Mucosa of stomach (tissue), 1 donor: ENCODE results near the gene REG4.

ENCODE experiments used
- H3K27me3 ChIP-seq: one replicate; pipeline ENCODE4 v1.7.0; 2013; ENCODE audit warnings: mild to moderate bottlenecking, low read length; ENCODE audit not compliant: control insufficient read depth, insufficient read depth
- H3K36me3 ChIP-seq: one replicate; pipeline ENCODE4 v1.7.0; 2013; ENCODE audit warnings: low read length; ENCODE audit not compliant: control insufficient read depth, insufficient read depth
- H3K4me1 ChIP-seq: one replicate; pipeline ENCODE4 v1.7.0; 2013; ENCODE audit warnings: mild to moderate bottlenecking, low read length; ENCODE audit not compliant: control insufficient read depth, insufficient read depth
- H3K4me3 ChIP-seq: one replicate; pipeline ENCODE4 v1.7.0; 2013; ENCODE audit warnings: low read length
- H3K9ac ChIP-seq: one replicate; pipeline ENCODE4 v1.7.0; 2013; ENCODE audit warnings: mild to moderate bottlenecking, low read length, moderate library complexity
- H3K9me3 ChIP-seq: one replicate; pipeline ENCODE4 v1.7.0; 2013; ENCODE audit warnings: mild to moderate bottlenecking, low read length, moderate library complexity; ENCODE audit not compliant: control insufficient read depth
- donor health status: Pancreatic carcinoma.

REG4 gene

DNA sequence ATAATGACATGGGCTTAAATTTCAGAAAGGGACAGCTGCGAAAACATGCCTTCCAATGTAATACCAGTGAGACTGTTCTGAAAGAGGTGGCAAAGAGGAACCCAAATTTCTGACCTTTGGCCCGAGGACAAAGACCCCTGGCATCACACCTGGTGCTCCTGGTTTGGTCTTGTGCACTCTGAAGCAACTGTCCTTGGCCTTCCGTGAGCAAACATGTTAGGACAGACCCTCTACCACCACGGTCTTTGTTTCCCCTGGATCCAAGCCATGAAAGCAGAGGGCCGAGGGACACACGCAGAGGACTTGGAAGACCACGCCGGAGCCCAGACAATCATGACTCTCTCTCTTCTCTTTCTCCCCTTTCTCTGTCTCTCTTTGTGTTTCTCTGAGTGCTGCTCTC, 6.0 kb downstream of the REG4 start:
- H3K27me3 ChIP-seq = no peaks in the 10 kb centered on the region
- no peaks in the 10 kb centered on the region for H3K36me3 ChIP-seq
- no peak overlapping the region for H3K4me3 ChIP-seq
- peaks cover 9% of the 10 kb centered on the region for H3K4me1 ChIP-seq
- no peaks in the 10 kb centered on the region for H3K9me3 ChIP-seq
- no peak overlapping the region for H3K9ac ChIP-seq

DNA sequence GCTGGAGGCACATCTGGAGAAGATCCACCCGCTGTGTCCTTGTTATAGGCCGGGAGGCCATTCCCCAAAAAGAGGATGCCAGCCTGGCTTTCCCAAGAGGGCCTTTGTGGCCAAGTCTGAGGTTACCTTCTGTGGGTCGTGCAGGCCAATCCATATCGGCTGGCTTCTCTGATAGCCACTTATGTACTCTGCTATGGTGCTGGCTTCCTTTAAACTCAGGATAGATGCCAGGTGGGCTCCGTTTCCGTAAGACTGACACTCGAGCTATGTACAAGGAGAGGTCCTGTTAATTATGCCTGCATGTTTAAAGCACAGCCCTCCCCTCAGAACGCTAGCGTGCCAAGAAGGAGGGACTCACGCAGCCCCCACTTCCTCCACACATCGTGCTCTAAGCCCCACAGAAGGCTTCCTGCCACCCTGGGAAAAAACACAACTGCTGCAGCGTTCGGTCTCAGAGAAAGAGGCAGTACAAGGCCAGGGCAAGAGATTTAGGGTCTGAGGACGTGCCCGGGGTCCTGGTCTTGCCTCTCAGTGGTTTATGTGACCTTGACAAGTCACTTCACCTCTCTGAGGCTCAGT, 11.6 kb downstream of the REG4 start:
- Histone ChIP-seq H3K4me3 (no peak overlapping the region), H3K27me3 (no peaks in the 10 kb centered on the region), H3K9ac (no peak overlapping the region), H3K4me1 (peaks cover 14% of the 10 kb centered on the region), H3K9me3 (no peaks in the 10 kb centered on the region), H3K36me3 (no peaks in the 10 kb centered on the region)

DNA sequence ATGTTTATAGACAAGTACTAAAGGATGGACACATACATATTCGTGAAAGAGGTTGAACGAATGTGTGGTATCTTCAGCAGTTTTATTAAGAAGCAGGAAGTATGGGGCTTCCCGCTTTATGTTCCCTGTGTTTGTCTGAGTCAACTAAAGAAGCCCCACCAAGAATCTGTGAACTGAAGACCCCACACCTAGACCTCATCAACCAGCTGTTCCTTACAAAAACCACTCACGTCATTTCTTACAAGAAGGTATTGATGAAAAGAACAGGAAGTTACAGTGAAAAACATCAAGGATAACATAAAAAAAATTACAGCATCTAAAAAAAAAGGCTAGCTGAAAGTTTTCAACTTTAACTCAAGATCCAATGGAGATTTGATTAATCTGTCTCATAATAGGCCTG, 12.3 kb downstream of the REG4 start:
- no peak overlapping the region for H3K4me3 ChIP-seq
- no peaks in the 10 kb centered on the region for H3K9me3 ChIP-seq
- no peak overlapping the region for H3K9ac ChIP-seq
- no peaks in the 10 kb centered on the region for H3K36me3 ChIP-seq
- H3K27me3 ChIP-seq = no peaks in the 10 kb centered on the region
- H3K4me1 ChIP-seq = peaks cover 21% of the 10 kb centered on the region

DNA sequence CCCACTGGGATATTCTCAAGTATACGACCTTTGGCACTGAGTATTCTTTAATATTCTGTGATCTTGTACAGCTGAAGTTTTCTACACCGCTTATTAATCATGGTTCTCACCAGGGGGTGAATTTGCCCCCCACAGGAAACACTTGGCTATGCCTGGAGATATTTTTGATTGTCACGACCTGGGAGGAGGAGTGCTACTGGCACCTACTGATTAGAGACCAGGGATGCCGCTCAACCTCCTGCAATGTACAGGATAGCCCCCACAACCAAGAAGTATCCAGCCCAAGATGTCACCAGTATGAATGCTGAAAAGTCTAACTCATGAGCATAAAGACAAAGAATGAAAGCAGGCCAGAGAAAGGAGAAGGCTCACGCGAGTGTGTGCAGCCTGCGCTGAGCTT, 13.7 kb downstream of the REG4 start:
- Histone ChIP-seq H3K36me3 (no peaks in the 10 kb centered on the region), H3K9ac (no peak overlapping the region), H3K27me3 (no peaks in the 10 kb centered on the region), H3K9me3 (no peaks in the 10 kb centered on the region), H3K4me1 (peaks cover 26% of the 10 kb centered on the region), H3K4me3 (no peak overlapping the region)

DNA sequence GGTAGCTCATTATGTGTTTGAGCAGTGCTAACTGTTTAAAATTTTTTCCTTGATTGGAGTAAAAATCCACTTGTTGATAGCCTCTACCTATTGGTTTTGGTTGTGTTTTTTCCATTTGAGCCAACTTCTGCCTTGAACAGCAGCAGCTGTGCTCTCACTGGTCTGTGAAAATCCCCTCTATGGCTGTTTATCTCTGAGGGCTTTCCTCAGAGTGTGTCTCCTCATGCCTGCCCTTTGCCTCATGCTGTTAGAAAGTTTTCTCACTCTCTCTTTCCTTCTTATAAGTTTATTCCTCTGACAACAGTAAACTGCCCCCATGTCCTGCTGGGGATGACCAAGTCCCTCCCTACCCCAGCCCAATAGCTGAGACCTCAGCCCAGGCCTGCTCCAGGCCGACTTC, 14.1 kb downstream of the REG4 start:
- Histone ChIP-seq H3K4me1 (peaks cover 26% of the 10 kb centered on the region), H3K9me3 (no peaks in the 10 kb centered on the region), H3K27me3 (no peaks in the 10 kb centered on the region), H3K36me3 (no peaks in the 10 kb centered on the region), H3K9ac (no peak overlapping the region), H3K4me3 (no peak overlapping the region)

DNA sequence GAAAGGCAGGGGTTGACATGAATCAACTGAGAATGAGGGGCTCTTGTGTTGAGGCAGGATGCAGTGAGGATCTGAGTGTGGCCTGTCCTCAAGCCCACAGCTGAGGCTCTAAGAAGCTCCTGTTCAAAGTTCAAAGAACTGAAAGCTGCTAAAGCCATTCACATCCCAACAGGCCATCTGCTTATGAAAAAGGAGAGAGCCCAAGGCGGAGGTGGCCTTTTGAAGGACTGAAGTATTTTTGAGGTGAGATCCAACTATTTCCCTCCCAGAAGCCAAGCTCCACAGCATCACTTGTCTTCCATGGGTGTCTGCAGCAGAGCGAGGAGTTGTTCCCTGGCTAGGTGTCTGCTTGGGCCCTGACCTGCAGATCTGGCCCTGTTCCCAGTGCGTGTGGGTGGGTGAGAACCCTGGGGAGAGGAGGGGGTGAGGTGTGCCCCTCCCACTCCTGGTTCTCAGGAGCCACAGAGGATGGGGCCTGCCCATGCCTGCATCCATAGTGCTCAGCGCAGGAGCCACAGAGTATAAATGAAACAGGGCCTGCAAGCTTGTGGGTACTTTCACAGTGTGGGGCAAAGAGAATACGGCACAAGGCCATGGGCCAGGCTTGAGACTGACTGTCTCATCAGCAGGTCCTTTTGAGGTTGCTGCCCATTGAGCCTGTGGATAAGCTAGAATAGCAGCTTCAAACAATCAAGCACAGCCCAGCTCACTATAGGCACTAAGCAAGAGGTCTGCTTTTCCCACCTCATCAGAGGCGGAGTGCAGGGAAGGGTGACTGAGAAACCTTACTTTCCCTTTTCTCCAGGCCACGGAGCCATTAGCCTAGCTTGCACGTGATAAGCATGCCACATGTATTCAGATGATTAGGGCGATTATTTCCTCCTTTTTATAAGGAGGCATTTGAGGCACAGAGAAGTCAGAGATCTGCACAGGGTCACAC, 15.7 kb downstream of the REG4 start:
- Histone ChIP-seq H3K27me3 (no peaks in the 10 kb centered on the region), H3K4me3 (no peak overlapping the region), H3K4me1 (peaks cover 33% of the 10 kb centered on the region), H3K9me3 (no peaks in the 10 kb centered on the region), H3K9ac (no peak overlapping the region), H3K36me3 (no peaks in the 10 kb centered on the region)

DNA sequence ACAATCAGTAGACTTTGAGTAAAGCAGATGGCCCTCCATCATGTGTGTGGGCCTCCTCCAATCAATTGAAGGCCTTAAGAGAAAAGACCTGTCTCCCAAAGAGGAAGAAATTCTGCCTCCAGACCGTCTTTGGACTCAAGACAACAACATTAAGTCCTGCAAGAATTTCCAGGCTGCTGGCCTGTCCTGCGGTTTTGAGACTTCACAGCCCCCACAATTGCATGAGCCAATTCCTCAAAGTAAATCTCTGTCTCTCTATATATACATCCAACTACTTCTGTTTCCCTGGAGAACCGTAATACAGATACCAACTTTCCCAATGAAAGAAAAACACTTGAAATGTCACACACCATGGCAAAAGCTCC, 16.4 kb downstream of the REG4 start:
- H3K4me3 ChIP-seq = no peak overlapping the region
- H3K4me1 ChIP-seq = peaks cover 40% of the 10 kb centered on the region
- H3K27me3 ChIP-seq = no peaks in the 10 kb centered on the region
- no peaks in the 10 kb centered on the region for H3K9me3 ChIP-seq
- H3K36me3 ChIP-seq = no peaks in the 10 kb centered on the region
- H3K9ac ChIP-seq = no peak overlapping the region

DNA sequence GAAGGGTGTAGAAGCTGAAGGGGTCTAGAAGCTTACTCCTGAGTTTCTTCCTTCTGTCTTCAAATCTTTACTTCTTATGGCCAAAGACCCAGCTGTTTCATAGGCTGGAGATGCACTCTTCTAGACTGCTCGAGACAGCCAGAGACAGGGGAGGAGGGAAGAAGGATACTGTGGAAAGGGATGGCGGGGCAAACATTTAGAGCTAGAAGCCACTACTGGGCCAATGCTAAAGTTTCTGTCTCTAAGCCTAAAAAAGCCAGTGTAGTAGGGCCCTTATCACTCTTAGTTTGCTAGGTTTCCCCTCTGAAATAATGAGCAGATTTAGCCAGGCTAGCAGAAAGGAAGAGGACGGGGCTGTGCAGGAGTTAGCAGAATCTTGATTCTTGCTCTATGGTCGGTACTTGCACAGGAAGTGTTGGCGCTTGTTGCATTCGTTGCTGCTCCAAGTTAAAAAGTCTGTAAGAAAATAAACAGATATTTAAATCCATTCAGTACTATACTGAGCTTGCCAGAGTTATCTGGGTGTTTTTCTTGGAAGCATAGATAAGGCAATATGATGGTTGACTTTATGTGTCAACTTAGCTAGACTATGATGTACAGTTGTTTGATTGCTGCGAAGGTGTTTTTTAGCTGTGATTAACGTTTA, 16.9 kb downstream of the REG4 start:
- no peak overlapping the region for H3K9ac ChIP-seq
- peaks cover 40% of the 10 kb centered on the region for H3K4me1 ChIP-seq
- H3K4me3 ChIP-seq = no peak overlapping the region
- no peaks in the 10 kb centered on the region for H3K27me3 ChIP-seq
- no peaks in the 10 kb centered on the region for H3K9me3 ChIP-seq
- H3K36me3 ChIP-seq = no peaks in the 10 kb centered on the region

DNA sequence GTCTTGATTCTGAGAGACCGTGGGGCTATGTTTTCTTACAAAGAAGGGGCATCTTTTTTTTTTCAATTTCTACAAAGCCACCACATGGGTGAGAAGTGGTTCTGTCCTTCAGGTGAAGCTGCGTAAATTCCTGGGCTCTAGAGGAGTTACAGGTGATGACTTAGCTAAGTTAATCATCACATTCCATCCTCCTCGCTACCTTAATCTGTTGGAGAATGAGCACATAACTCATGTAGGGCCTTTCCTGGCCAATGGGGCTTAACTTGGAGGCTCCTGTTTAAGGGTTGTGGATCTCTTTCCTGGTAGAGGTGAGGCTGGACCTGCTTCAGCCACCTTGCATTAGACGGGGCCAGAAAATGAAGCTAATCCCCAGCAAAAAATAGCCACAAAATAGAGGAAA, 19.9 kb downstream of the REG4 start:
- H3K4me1 ChIP-seq = peaks cover 47% of the 10 kb centered on the region
- H3K9ac ChIP-seq = no peak overlapping the region
- no peaks in the 10 kb centered on the region for H3K9me3 ChIP-seq
- no peak overlapping the region for H3K4me3 ChIP-seq
- no peaks in the 10 kb centered on the region for H3K27me3 ChIP-seq
- H3K36me3 ChIP-seq = no peaks in the 10 kb centered on the region

DNA sequence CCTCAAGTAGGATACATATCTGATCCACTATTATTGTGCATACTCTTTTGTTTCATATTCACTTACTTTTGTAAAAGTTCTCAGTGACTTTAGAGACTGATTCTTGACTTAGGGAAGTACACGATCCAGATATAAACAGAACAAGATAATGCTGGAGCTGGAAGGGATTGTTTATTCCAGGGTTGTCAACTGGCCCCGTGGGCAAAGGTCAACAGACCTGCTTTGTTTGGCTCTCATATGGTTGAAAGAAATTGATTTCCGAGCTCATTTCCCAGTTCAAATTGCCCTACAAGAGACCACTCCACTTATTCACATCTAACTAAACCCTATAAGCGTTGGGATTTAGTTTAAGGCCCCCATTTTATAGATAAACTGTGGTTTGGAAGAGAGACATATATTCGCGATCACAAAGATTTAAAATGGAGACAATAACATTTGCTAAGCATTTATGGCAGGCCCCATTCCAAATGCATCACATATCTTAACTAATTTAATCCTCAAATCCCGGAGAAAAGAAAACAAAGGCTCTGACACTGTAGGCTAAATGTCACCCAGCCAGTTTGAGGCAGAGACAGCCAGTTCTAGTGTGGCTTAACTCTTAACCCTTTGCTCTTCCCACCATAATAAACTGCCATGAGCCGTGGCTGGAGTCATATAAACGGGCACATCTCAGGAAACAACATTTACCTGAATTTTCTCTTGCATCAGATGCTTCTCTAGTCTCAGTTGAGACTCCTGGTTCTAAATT, 20.6 kb downstream of the REG4 start:
- H3K27me3 ChIP-seq = no peaks in the 10 kb centered on the region
- H3K4me1 ChIP-seq = peaks cover 48% of the 10 kb centered on the region
- H3K9ac ChIP-seq = no peak overlapping the region
- H3K9me3 ChIP-seq = no peaks in the 10 kb centered on the region
- no peaks in the 10 kb centered on the region for H3K36me3 ChIP-seq
- no peak overlapping the region for H3K4me3 ChIP-seq

DNA sequence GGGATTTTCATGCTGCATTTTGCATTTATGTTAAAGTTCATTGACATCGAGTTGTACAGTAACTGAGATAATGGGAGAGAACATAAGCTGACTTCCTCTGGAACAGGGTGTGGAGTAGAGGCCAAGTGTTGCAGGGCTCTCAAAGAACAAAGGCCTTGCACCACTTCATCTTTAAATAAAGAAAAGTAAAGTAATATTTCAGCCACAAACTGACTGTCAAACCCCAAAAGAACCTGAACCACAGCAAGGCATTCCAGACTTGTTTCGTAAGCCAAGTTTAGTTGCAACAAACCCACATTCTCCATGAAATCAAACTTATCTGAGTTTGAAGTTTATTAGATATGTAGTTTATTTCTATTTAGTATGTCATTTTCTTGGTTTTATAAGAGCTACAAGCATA, 23.5 kb downstream of the REG4 start:
- Histone ChIP-seq H3K9ac (no peak overlapping the region), H3K4me3 (no peak overlapping the region), H3K9me3 (no peaks in the 10 kb centered on the region), H3K27me3 (no peaks in the 10 kb centered on the region), H3K4me1 (peaks cover 45% of the 10 kb centered on the region), H3K36me3 (no peaks in the 10 kb centered on the region)
